RPMI7951 (cell line): ENCODE results near the gene DEAF1. TPM values are rescaled to one million over a fixed set of nuclear protein-coding genes. Genes with fewer than 3 reads are reported as not detected.

ENCODE experiments used
- DNase-seq: peaks from one replicate; pipeline ENCODE4 v3.0.0-alpha.2; 2012; ENCODE audit warnings: low read depth
- total RNA-seq: library from RNA; depleted of rRNA; stranded (reverse); fragments of >200 nt; shearing (Covaris generic); gene quantifications from 2 replicates; pipeline ENCODE4 v1.2.3, GENCODE V29; 2014

DEAF1 gene
- total RNA-seq, 1 experiment from 2014 or later, result 23.8 TPM

- DNase-seq, result no peak
Observed at GRCh38 chr11:643849-644738, 50.9 kb downstream of the DEAF1 start.

GRCh38 chr11:643366-643765, 51.7 kb downstream of the DEAF1 start:
- no peak for DNase-seq

- no peak for DNase-seq
Observed at GRCh38 chr11:641806-642370, 53.1 kb downstream of the DEAF1 start.

- DNase-seq, result no peak
Observed at GRCh38 chr11:640021-640706, 54.9 kb downstream of the DEAF1 start.

GRCh38 chr11:639332-639955, 55.6 kb downstream of the DEAF1 start:
- no peak for DNase-seq

- no peak for DNase-seq
Observed at GRCh38 chr11:638631-639331, 56.2 kb downstream of the DEAF1 start.

- no peak for DNase-seq
Observed at GRCh38 chr11:637593-638521, 57.2 kb downstream of the DEAF1 start.

- no peak for DNase-seq
Observed at GRCh38 chr11:637333-637592, 57.8 kb downstream of the DEAF1 start.

GRCh38 chr11:636511-637332, 58.3 kb downstream of the DEAF1 start, which contains the start of gene DRD4:
Gene DRD4, plus strand, starts transcription at chr11:637269. Its CDS starts 36 bp downstream, at chr11:637305.
- no peak for DNase-seq

GRCh38 chr11:635945-636510, 59.0 kb downstream of the DEAF1 start:
- DNase-seq, result no peak

GRCh38 chr11:630871-631270, 64.2 kb downstream of the DEAF1 start:
- DNase-seq, result no peak

GRCh38 chr11:629237-629583, 65.8 kb downstream of the DEAF1 start:
- no peak for DNase-seq

- DNase-seq, result no peak
Observed at GRCh38 chr11:628056-628455, 67.0 kb downstream of the DEAF1 start.

- no peak for DNase-seq
Observed at GRCh38 chr11:627308-627576, 67.8 kb downstream of the DEAF1 start.

- DNase-seq, result no peak
Observed at GRCh38 chr11:626475-627307, 68.3 kb downstream of the DEAF1 start, which contains the start of gene SCT. Gene SCT, minus strand, starts transcription at chr11:627181. Its CDS starts 38 bp downstream, at chr11:627143.

- DNase-seq, result no peak
Observed at GRCh38 chr11:625636-626268, 69.3 kb downstream of the DEAF1 start.

GRCh38 chr11:624705-625635, 70.1 kb downstream of the DEAF1 start, which contains the start of gene CDHR5:
Gene CDHR5, minus strand, starts transcription at chr11:624955. Its CDS starts 53 bp downstream, at chr11:624902.
- DNase-seq, result no peak
